HL-60 (cell line): ENCODE data around the gene STAM.

Experiments used
- CTCF ChIP-seq: IDR thresholded peaks from one replicate; pipeline ENCODE4 v1.5.1; 2011; ENCODE audit warnings: low read length, control low read depth, inconsistent platforms; ENCODE audit not compliant: insufficient read depth
- GABPA ChIP-seq: IDR thresholded peaks from 2 replicates; pipeline ENCODE4 v1.6.1; 2012; ENCODE audit warnings: low read depth
- POLR2AphosphoS5 ChIP-seq: IDR thresholded peaks from 2 replicates; pipeline ENCODE4 v1.6.1; 2012; ENCODE audit warnings: low read depth
- SPI1 ChIP-seq: IDR thresholded peaks from 2 replicates; pipeline ENCODE4 v1.6.1; 2012; ENCODE audit warnings: low read depth, mild to moderate bottlenecking, borderline replicate concordance

DNA sequence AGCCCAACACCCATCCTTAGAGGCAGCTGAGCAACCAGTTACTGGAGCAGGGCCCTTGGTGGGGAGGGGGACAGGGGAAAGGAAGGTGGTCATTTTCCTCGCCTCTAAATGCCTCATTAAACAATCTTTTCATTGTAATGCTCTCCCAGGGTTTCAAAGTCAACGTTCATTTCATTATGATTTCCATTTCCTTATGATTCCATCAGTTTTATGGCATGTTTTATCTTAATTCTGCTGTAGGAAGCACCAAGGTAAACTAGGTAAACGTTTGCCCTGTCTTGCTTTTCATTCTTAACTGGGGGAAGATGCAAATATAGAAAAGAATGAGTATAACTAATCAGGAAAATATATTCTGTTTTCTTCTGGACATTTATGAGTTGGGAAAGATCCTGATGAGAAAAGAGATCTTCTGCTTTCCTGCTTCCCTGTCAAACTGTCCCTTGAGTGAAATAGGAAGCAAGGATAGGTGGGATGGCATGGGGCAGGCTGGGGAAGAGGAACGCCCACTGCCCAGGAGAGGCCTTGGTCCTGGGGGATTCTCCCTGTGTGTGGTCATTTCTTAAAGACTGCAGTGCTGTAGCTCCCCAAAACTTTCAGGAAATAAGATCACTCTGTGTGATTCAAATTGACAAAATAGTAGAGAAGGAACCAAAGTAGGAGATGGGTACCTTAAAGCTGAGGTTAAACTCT lies 87.5 kb downstream of the STAM start:
- TF ChIP-seq POLR2AphosphoS5: no peak
- TF ChIP-seq CTCF: no peak
- no peak for TF ChIP-seq SPI1
- no peak for TF ChIP-seq GABPA
